ENCODE data around the gene ALG1.
"Not testable (repeated sequence)": the region's sequence is repeated elsewhere in the genome, so short reads cannot be mapped to it uniquely, and the experiment has no call there.

DNA sequence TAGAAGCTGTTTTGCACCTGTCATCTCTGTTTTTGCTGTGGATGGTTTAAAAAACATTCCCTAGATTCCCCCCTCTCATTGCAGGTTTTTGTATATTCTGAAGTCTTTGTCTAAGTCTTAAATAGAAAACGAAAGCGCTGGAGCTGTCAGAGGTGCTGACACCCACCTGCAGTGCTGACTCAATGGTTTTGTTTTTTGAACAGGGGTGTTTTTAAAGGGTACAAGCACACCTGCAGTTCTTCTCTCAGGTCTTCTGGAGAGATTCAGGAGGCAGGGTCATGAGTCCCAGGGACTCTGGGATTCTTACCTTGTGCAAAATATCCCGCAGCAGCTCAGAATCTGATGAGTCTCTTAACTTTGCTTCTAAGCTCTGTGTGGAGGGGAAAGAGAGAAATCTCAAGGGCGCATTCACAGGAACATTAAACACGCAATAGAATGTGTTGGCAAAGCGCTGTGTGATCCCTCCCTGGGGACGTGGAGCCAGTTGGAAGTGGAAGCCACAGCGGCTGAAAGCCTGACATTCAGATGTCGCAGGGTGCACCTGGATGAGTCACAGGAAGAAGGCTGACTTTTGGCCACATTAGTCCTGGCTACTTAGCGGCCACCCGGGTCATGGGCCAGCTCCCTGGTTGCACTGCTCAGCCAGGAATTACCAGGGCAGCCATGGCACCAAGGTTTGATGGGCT lies 23.6 kb downstream of the ALG1 start:
- TF ChIP-seq, protein P1, sequence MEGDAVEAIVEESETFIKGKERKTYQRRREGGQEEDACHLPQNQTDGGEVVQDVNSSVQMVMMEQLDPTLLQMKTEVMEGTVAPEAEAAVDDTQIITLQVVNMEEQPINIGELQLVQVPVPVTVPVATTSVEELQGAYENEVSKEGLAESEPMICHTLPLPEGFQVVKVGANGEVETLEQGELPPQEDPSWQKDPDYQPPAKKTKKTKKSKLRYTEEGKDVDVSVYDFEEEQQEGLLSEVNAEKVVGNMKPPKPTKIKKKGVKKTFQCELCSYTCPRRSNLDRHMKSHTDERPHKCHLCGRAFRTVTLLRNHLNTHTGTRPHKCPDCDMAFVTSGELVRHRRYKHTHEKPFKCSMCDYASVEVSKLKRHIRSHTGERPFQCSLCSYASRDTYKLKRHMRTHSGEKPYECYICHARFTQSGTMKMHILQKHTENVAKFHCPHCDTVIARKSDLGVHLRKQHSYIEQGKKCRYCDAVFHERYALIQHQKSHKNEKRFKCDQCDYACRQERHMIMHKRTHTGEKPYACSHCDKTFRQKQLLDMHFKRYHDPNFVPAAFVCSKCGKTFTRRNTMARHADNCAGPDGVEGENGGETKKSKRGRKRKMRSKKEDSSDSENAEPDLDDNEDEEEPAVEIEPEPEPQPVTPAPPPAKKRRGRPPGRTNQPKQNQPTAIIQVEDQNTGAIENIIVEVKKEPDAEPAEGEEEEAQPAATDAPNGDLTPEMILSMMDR (IDR thresholded peaks at IDR 0.05), result not testable (repeated sequence)
- not testable (repeated sequence) for TF ChIP-seq POLR2A (IDR thresholded peaks at IDR 0.05)
